WTC11 (cell line): ENCODE measurements around the gene GPC5. TPM values are rescaled to one million over a fixed set of nuclear protein-coding genes. Genes with fewer than 3 reads are reported as not detected.

Source experiments
- ATAC-seq: fragments of 200-7000 bp; cut with Tn5 transposase; 2 replicates; pipeline ENCODE4 v1.10.0; 2021; ENCODE audit warnings: mild to moderate bottlenecking, moderate library complexity
- CTCF ChIA-PET: fragments of 300-600 bp; sonication (Branson Sonifier 250); formaldehyde crosslinking; loops from one replicate; lab custom pipeline; 2021; ENCODE audit warnings: antibody characterized with exemption; lab: Charles Lee
- POLR2A ChIA-PET: fragments of 350-600 bp; sonication (Branson Sonifier 250); formaldehyde crosslinking; loops from one replicate; lab custom pipeline; 2021; ENCODE audit warnings: antibody characterized with exemption; lab: Charles Lee
- DNase-seq: peaks from one replicate; pipeline ENCODE4 v3.0.0; 2021; ENCODE audit warnings: low spot score
- H3K27ac Mint-ChIP-seq: 2 replicates; pipeline ENCODE4 v1.8.0; 2021; ENCODE audit warnings: mixed read lengths
- H3K27me3 Mint-ChIP-seq: 2 replicates; pipeline ENCODE4 v1.8.0; 2021; ENCODE audit warnings: low read depth, mild to moderate bottlenecking, moderate library complexity, mixed read lengths
- H3K36me3 Mint-ChIP-seq: 2 replicates; pipeline ENCODE4 v1.8.0; 2021; ENCODE audit warnings: mixed read lengths
- H3K4me1 Mint-ChIP-seq: 2 replicates; pipeline ENCODE4 v1.8.0; 2022; ENCODE audit warnings: mixed read lengths
- H3K4me3 Mint-ChIP-seq: 2 replicates; pipeline ENCODE4 v1.8.0; 2021; ENCODE audit warnings: mild to moderate bottlenecking, moderate library complexity, mixed read lengths
- H3K9me3 Mint-ChIP-seq: 2 replicates; pipeline ENCODE4 v1.8.0; 2021; ENCODE audit warnings: mixed read lengths
- CREM ChIP-seq: sonication (generic); formaldehyde crosslinking; IDR thresholded peaks from 2 replicates; pipeline ENCODE4 v1.8.1; 2022; ENCODE audit warnings: mild to moderate bottlenecking, missing genetic modification reagents, moderate library complexity
- EMX1 ChIP-seq: fragments of 250-450 bp; sonication (Bioruptor Pico); IDR thresholded peaks from 2 replicates; pipeline ENCODE4 v1.8.0; 2021; ENCODE audit warnings: mild to moderate bottlenecking
- FOXK1 ChIP-seq: sonication (generic); formaldehyde crosslinking; IDR thresholded peaks from 2 replicates; pipeline ENCODE4 v1.8.0; 2022; ENCODE audit warnings: mild to moderate bottlenecking, moderate library complexity, missing genetic modification reagents
- FOXP1 ChIP-seq: sonication (generic); formaldehyde crosslinking; IDR thresholded peaks from 2 replicates; pipeline ENCODE4 v1.8.0; 2022; ENCODE audit warnings: missing genetic modification reagents, mild to moderate bottlenecking, moderate library complexity, borderline replicate concordance
- JUN ChIP-seq: sonication (generic); formaldehyde crosslinking; IDR thresholded peaks from 2 replicates; pipeline ENCODE4 v1.8.0; 2023; ENCODE audit warnings: mild to moderate bottlenecking, missing genetic modification reagents
- NR2C2 ChIP-seq: sonication (generic); formaldehyde crosslinking; IDR thresholded peaks from 2 replicates; pipeline ENCODE4 v1.8.0; 2022; ENCODE audit warnings: mild to moderate bottlenecking, missing genetic modification reagents
- PRDM15 ChIP-seq: sonication (generic); formaldehyde crosslinking; IDR thresholded peaks from 2 replicates; pipeline ENCODE4 v1.8.0; 2022; ENCODE audit warnings: missing genetic modification reagents
- RORB ChIP-seq: fragments of 250-450 bp; sonication (Bioruptor Pico); IDR thresholded peaks from 2 replicates; pipeline ENCODE4 v1.9.0; 2021; ENCODE audit warnings: mild to moderate bottlenecking
- SMAD3 ChIP-seq: sonication (generic); formaldehyde crosslinking; IDR thresholded peaks from 2 replicates; pipeline ENCODE4 v1.8.0; 2022; ENCODE audit warnings: missing genetic modification reagents, mild to moderate bottlenecking, borderline replicate concordance
- ZNF138 ChIP-seq: sonication (generic); formaldehyde crosslinking; conservative IDR thresholded peaks from 2 replicates; pipeline ENCODE4 v1.8.1; 2022; ENCODE audit warnings: mild to moderate bottlenecking, moderate library complexity, missing genetic modification reagents
- ZNF232 ChIP-seq: sonication (generic); formaldehyde crosslinking; IDR thresholded peaks from 2 replicates; pipeline ENCODE4 v1.8.0; 2022; ENCODE audit warnings: mild to moderate bottlenecking, missing genetic modification reagents
- total RNA-seq: library from RNA; stranded (reverse); gene quantifications from 3 replicates; pipeline ENCODE4 v1.2.3, GENCODE V29; 2021
- TF ChIP-seq, protein P1 (sequence below): fragments of 250-450 bp; sonication (Bioruptor Pico); IDR thresholded peaks from 2 replicates; pipeline ENCODE4 v1.8.0; 2021; ENCODE audit warnings: mild to moderate bottlenecking
- TF ChIP-seq, protein P2 (sequence below): fragments of 250-450 bp; sonication (Bioruptor Pico); IDR thresholded peaks from 2 replicates; pipeline ENCODE4 v2.1.2; 2022; ENCODE audit warnings: mild to moderate bottlenecking, moderate library complexity
- TF ChIP-seq, protein P3 (sequence below): fragments of 250-450 bp; sonication (Bioruptor Pico); conservative IDR thresholded peaks from 2 replicates; pipeline ENCODE4 v1.9.0; 2021; ENCODE audit warnings: mild to moderate bottlenecking
- TF ChIP-seq, protein P4 (sequence below): sonication (generic); formaldehyde crosslinking; IDR thresholded peaks from 2 replicates; pipeline ENCODE4 v1.8.1; 2023; ENCODE audit warnings: mild to moderate bottlenecking, moderate library complexity, missing genetic modification reagents

GPC5 gene
- total RNA-seq, 1 experiment from 2014 or later = 0.46 TPM

GRCh38 chr13:92761710-92762109 lies 1363.3 kb downstream of the GPC5 start (continued):
- TF ChIP-seq NR2C2 (CRISPR knock-in tag) (no peak), SMAD3 (CRISPR knock-in tag) (no peak), ZNF232 (CRISPR knock-in tag) (no peak), RORB (CRISPR knock-in tag) (no peak)
- TF ChIP-seq, protein P1, sequence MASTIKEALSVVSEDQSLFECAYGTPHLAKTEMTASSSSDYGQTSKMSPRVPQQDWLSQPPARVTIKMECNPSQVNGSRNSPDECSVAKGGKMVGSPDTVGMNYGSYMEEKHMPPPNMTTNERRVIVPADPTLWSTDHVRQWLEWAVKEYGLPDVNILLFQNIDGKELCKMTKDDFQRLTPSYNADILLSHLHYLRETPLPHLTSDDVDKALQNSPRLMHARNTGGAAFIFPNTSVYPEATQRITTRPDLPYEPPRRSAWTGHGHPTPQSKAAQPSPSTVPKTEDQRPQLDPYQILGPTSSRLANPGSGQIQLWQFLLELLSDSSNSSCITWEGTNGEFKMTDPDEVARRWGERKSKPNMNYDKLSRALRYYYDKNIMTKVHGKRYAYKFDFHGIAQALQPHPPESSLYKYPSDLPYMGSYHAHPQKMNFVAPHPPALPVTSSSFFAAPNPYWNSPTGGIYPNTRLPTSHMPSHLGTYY (CRISPR knock-in tag) = no peak
- TF ChIP-seq, protein P2, sequence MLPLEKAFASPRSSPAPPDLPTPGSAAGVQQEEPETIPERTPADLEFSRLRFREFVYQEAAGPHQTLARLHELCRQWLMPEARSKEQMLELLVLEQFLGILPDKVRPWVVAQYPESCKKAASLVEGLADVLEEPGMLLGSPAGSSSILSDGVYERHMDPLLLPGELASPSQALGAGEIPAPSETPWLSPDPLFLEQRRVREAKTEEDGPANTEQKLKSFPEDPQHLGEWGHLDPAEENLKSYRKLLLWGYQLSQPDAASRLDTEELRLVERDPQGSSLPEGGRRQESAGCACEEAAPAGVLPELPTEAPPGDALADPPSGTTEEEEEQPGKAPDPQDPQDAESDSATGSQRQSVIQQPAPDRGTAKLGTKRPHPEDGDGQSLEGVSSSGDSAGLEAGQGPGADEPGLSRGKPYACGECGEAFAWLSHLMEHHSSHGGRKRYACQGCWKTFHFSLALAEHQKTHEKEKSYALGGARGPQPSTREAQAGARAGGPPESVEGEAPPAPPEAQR = no peak

- Mint-ChIP-seq H3K4me3 (no peak overlapping the region), H3K36me3 (peaks cover 6% of the 10 kb centered on the region; the same call in 1 of the 2 replicates), H3K4me1 (no peaks in the 10 kb centered on the region), H3K27ac (no peak overlapping the region), H3K27me3 (no peaks in the 10 kb centered on the region; the same call in 1 of the 2 replicates), H3K9me3 (peaks cover 11% of the 10 kb centered on the region)
- ATAC-seq (no peak), DNase-seq (no peak)
- ChIA-PET POLR2A (no interaction called here), CTCF (no interaction called here)
- TF ChIP-seq FOXK1 (CRISPR knock-in tag) (no peak), CREM (CRISPR knock-in tag) (no peak), SMAD3 (CRISPR knock-in tag) (no peak), JUN (CRISPR knock-in tag) (no peak), NR2C2 (CRISPR knock-in tag) (no peak), PRDM15 (no peak), EMX1 (CRISPR knock-in tag) (no peak), FOXP1 (CRISPR knock-in tag) (no peak), ZNF138 (CRISPR knock-in tag) (no peak)
- TF ChIP-seq, protein P3, sequence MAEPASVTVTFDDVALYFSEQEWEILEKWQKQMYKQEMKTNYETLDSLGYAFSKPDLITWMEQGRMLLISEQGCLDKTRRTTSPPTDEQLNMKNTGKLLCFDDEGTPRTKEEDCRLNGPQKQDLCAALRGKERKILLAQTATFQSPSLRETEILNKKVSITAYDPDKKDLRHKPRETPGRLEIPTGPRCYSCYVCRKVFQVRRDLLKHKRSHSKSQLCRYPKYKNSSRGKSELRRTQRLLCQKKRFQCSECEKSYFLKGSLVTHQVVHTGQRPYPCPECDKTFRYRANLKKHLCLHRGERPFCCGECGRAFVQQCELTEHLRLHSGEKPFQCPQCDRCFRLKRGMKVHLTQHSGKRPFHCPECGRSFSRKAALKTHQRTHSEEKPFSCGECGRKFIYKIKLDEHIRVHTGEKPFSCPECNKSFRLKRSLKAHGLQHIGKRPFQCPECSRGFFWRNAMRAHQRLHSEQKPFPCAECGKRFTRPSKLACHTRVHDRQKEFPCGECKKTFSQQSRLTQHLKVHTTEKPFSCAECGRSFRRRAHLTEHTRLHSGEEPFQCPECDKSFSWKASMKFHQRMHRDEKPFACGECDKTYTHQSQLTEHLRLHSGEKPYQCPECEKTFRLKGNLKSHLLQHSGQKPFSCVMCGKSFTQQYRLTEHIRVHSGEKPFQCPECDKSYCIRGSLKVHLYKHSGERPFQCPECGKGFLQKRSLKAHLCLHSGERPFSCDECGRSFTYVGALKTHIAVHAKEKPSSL (CRISPR knock-in tag) = no peak
- TF ChIP-seq, protein P4, sequence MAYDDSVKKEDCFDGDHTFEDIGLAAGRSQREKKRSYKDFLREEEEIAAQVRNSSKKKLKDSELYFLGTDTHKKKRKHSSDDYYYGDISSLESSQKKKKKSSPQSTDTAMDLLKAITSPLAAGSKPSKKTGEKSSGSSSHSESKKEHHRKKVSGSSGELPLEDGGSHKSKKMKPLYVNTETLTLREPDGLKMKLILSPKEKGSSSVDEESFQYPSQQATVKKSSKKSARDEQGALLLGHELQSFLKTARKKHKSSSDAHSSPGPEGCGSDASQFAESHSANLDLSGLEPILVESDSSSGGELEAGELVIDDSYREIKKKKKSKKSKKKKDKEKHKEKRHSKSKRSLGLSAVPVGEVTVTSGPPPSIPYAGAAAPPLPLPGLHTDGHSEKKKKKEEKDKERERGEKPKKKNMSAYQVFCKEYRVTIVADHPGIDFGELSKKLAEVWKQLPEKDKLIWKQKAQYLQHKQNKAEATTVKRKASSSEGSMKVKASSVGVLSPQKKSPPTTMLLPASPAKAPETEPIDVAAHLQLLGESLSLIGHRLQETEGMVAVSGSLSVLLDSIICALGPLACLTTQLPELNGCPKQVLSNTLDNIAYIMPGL (CRISPR knock-in tag) = no peak
Measured at GRCh38 chr13:92767468-92767867, 1369.0 kb downstream of the GPC5 start.
